ENCODE measurements around the gene SACM1L.

DNA sequence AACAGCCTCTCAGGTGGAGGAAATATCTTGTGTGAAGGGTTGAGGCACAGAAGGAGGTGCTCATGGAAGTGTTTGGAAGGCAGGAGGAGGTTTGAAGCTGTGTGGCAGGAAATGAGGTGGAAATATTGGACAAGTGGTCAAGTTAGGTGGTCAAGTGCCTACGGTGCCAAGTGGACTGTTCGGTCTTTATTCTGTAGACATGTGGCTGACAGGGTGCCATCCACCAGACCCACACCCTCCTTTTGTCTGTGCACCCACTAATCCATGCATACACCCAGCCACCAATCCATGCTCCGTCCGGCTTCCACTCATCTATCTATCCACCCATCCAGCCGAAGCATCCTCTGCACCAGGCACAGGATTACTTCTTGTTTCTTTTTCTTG, 105.0 kb downstream of the SACM1L start:
- TF ChIP-seq POLR2A (IDR thresholded peaks at IDR 0.05; ENCODE audit: extremely low read depth, insufficient read length) (no peak), MYC (IDR thresholded peaks at IDR 0.05; ENCODE audit: low read depth, low read length) (no peak)
- TF ChIP-seq, protein P1, sequence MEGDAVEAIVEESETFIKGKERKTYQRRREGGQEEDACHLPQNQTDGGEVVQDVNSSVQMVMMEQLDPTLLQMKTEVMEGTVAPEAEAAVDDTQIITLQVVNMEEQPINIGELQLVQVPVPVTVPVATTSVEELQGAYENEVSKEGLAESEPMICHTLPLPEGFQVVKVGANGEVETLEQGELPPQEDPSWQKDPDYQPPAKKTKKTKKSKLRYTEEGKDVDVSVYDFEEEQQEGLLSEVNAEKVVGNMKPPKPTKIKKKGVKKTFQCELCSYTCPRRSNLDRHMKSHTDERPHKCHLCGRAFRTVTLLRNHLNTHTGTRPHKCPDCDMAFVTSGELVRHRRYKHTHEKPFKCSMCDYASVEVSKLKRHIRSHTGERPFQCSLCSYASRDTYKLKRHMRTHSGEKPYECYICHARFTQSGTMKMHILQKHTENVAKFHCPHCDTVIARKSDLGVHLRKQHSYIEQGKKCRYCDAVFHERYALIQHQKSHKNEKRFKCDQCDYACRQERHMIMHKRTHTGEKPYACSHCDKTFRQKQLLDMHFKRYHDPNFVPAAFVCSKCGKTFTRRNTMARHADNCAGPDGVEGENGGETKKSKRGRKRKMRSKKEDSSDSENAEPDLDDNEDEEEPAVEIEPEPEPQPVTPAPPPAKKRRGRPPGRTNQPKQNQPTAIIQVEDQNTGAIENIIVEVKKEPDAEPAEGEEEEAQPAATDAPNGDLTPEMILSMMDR (IDR thresholded peaks at IDR 0.05; ENCODE audit: low read depth, low read length), result no peak
- TF ChIP-seq, protein P2, sequence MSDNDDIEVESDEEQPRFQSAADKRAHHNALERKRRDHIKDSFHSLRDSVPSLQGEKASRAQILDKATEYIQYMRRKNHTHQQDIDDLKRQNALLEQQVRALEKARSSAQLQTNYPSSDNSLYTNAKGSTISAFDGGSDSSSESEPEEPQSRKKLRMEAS (IDR thresholded peaks at IDR 0.05; ENCODE audit: low read depth, low read length), result no peak

Data from NB4 (cell line).